SK-N-SH (cell line): ENCODE results near the gene DLL3. TPM values are rescaled to one million over a fixed set of nuclear protein-coding genes. Genes with fewer than 3 reads are reported as not detected.

Source experiments
- CTCF ChIA-PET: fragments of 300-600, 350-600 bp; formaldehyde crosslinking; extraction: SDS; loops from one replicate; lab custom pipeline; 2021; lab: Yijun Ruan, JAX
- POLR2A ChIA-PET: fragments of 350-600 bp; sonication (Branson Sonifier 250); formaldehyde crosslinking; extraction: SDS; loops from one replicate; lab custom pipeline; 2020; ENCODE audit warnings: antibody characterized with exemption, inconsistent platforms; lab: Yijun Ruan, JAX
- DNase-seq: peaks from one replicate; pipeline ENCODE4 v3.0.0; 2012
- H2AFZ ChIP-seq: fragments of 200-600 bp; sonication (generic); 2 replicates; pipeline ENCODE4 v1.8.1; 2016; ENCODE audit warnings: antibody characterized with exemption, mild to moderate bottlenecking, low read depth
- H3F3A ChIP-seq: fragments of 200-600 bp; sonication (generic); replicated peaks from 2 replicates; pipeline ENCODE3; 2016; ENCODE audit warnings: antibody characterized with exemption, mild to moderate bottlenecking; ENCODE audit not compliant: insufficient read depth
- H3K27ac ChIP-seq, 2 experiments: fragments of 200-500 bp in 1 of 2; fragments of 200-600 bp in 1 of 2; sonication (Bioruptor generic) in 1 of 2; sonication (generic), shearing (Covaris generic) in 1 of 2; 2 replicates each; pipeline versions ENCODE4 v1.5.1 to v1.6.1; 2014 to 2016; ENCODE audit warnings: low read depth in 2 of 2, inconsistent platforms in 1 of 2, low read length in 1 of 2, mild to moderate bottlenecking in 1 of 2, mixed read lengths in 1 of 2
- H3K27me3 ChIP-seq: fragments of 200-600 bp; sonication (generic), shearing (Covaris generic); 2 replicates; pipeline ENCODE4 v1.6.1; 2016; ENCODE audit warnings: mixed run types; ENCODE audit not compliant: insufficient read depth
- H3K36me3 ChIP-seq, 2 experiments: fragments of 200-500 bp in 1 of 2; fragments of 200-600 bp in 1 of 2; sonication (Bioruptor generic) in 1 of 2; sonication (generic) in 1 of 2; replicated peaks in 1 of 2; 2 replicates each; pipeline versions ENCODE3 to v1.5.1; 2014 to 2016; ENCODE audit warnings: low read length in 1 of 2, mild to moderate bottlenecking in 1 of 2; ENCODE audit not compliant: insufficient read depth in 2 of 2, control insufficient read depth in 1 of 2
- H3K4me1 ChIP-seq, 2 experiments: fragments of 200-500 bp in 1 of 2; fragments of 200-600 bp in 1 of 2; sonication (Bioruptor generic) in 1 of 2; sonication (generic), shearing (Covaris generic) in 1 of 2; 2 replicates each; pipeline versions ENCODE4 v1.5.1 to v1.6.1; 2014 to 2016; ENCODE audit warnings: low read depth in 1 of 2, low read length in 1 of 2, mixed run types in 1 of 2; ENCODE audit not compliant: insufficient read depth in 2 of 2, control insufficient read depth in 1 of 2
- H3K4me2 ChIP-seq: fragments of 200-600 bp; sonication (generic), shearing (Covaris generic); 2 replicates; pipeline ENCODE4 v1.6.1; 2017; ENCODE audit warnings: mixed run types
- H3K4me3 ChIP-seq, 2 experiments: fragments of 200-500 bp in 1 of 2; fragments of 200-600 bp in 1 of 2; sonication (Bioruptor generic) in 1 of 2; sonication (generic), shearing (Covaris generic) in 1 of 2; 2 replicates each; pipeline versions ENCODE4 v1.5.1 to v1.8.1; 2014 to 2016; ENCODE audit warnings: low read depth in 2 of 2, inconsistent platforms in 1 of 2, low read length in 1 of 2, mild to moderate bottlenecking in 1 of 2, mixed read lengths in 1 of 2, moderate library complexity in 1 of 2
- H3K79me2 ChIP-seq: fragments of 200-600 bp; sonication (generic); 2 replicates; pipeline ENCODE4 v1.8.1; 2017; ENCODE audit warnings: mild to moderate bottlenecking; ENCODE audit not compliant: insufficient read depth
- H3K9ac ChIP-seq: fragments of 200-600 bp; sonication (generic); 2 replicates; pipeline ENCODE4 v1.6.1; 2017; ENCODE audit warnings: mixed run types
- H3K9me2 ChIP-seq: fragments of 200-600 bp; sonication (generic); 2 replicates; pipeline ENCODE4 v1.6.1; 2017; ENCODE audit warnings: mixed run types
- H3K9me3 ChIP-seq: fragments of 200-600 bp; sonication (generic); 2 replicates; pipeline ENCODE4 v1.6.1; 2017; ENCODE audit warnings: mixed run types, mild to moderate bottlenecking, moderate library complexity
- H4K20me1 ChIP-seq: fragments of 200-600 bp; sonication (generic); 2 replicates; pipeline ENCODE4 v1.6.1; 2017; ENCODE audit warnings: mild to moderate bottlenecking, mixed run types; ENCODE audit not compliant: insufficient read depth
- CHD2 ChIP-seq: fragments of 150-350 bp; IDR thresholded peaks from 2 replicates; pipeline ENCODE4 v1.6.1; 2018; ENCODE audit warnings: low read length; ENCODE audit not compliant: partially characterized antibody
- ELF1 ChIP-seq: IDR thresholded peaks from 2 replicates; pipeline ENCODE4 v1.4.0; 2012
- FOXM1 ChIP-seq: IDR thresholded peaks from 2 replicates; pipeline ENCODE4 v1.4.0; 2012; ENCODE audit warnings: low read depth, mild to moderate bottlenecking
- GABPA ChIP-seq: IDR thresholded peaks from 2 replicates; pipeline ENCODE4 v1.4.0; 2012; ENCODE audit warnings: low read depth, mild to moderate bottlenecking
- GATA2 ChIP-seq: sonication (generic); formaldehyde crosslinking; IDR thresholded peaks from 2 replicates; pipeline ENCODE4 v1.5.0; 2020; ENCODE audit warnings: mild to moderate bottlenecking, missing genetic modification reagents
- NRF1 ChIP-seq: IDR thresholded peaks from 2 replicates; pipeline ENCODE4 v1.6.1; 2012; ENCODE audit warnings: low read depth, mild to moderate bottlenecking, low read length
- RAD21 ChIP-seq: IDR thresholded peaks from 2 replicates; pipeline ENCODE4 v1.6.1; 2012; ENCODE audit warnings: mild to moderate bottlenecking, low read length
- RCOR1 ChIP-seq: fragments of 150-350 bp; IDR thresholded peaks from 2 replicates; pipeline ENCODE4 v1.6.1; 2017; ENCODE audit warnings: antibody characterized with exemption, low read length
- RFX5 ChIP-seq: IDR thresholded peaks from 2 replicates; pipeline ENCODE4 v1.6.1; 2012; ENCODE audit warnings: mild to moderate bottlenecking, improper control_type of control experiment, low read length
- RXRA ChIP-seq: IDR thresholded peaks from 2 replicates; pipeline ENCODE4 v1.4.0; 2012; ENCODE audit warnings: low read depth, mild to moderate bottlenecking, borderline replicate concordance
- SMC3 ChIP-seq: IDR thresholded peaks from 2 replicates; pipeline ENCODE4 v1.6.1; 2012; ENCODE audit warnings: low read depth, low read length, improper control_type of control experiment
- TEAD4 ChIP-seq: IDR thresholded peaks from 2 replicates; pipeline ENCODE4 v1.4.0; 2012; ENCODE audit warnings: mild to moderate bottlenecking, borderline replicate concordance; ENCODE audit not compliant: insufficient read depth
- WGBS: methylation state at CpG from one replicate; pipeline ENCODE4 v1.1.6; 2017; ENCODE audit warnings: low lambda C conversion rate; 5-methylcytosine and 5-hydroxymethylcytosine counted together
- polyA plus RNA-seq, 3 experiments: library from polyadenylated mRNA; depleted of rRNA; stranded (reverse); fragments of >200 nt; gene quantifications; 2 replicates each; pipeline ENCODE4 v1.2.3, GENCODE V29; 2012
- TF ChIP-seq, protein P1 (sequence below): fragments of 200-600 bp; sonication (generic); IDR thresholded peaks from 2 replicates; pipeline ENCODE4 v1.6.1; 2017; ENCODE audit warnings: antibody characterized with exemption, mild to moderate bottlenecking, moderate library complexity
- TF ChIP-seq, protein P2 (sequence below): IDR thresholded peaks from 2 replicates; pipeline ENCODE4 v1.4.0; 2012; ENCODE audit warnings: low read depth
- TF ChIP-seq, protein P3 (sequence below): IDR thresholded peaks from 2 replicates; pipeline ENCODE4 v1.4.0; 2012; ENCODE audit warnings: low read depth, borderline replicate concordance

DLL3 gene
- polyA plus RNA-seq, 1 of the 3 experiments (the other 2 are of a cell fraction) = 4.7 TPM

DNA sequence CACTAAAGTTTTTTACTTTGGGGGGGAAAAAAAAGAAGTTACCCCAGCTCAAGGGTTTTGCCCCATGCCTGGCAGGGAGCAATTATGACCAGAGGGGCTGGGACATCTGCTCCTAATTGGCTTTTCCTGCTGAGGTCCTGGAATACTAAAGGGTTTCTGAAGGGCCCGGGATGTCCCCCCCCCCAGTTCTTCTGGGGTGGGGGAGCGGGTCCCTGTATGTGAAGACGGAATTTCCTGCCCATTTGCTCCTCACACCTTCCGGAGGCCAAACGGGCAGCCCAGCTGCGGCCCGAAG is 1.1 kb upstream of the DLL3 start (continued):
- no peak for TF ChIP-seq RFX5
- TF ChIP-seq, protein P1, sequence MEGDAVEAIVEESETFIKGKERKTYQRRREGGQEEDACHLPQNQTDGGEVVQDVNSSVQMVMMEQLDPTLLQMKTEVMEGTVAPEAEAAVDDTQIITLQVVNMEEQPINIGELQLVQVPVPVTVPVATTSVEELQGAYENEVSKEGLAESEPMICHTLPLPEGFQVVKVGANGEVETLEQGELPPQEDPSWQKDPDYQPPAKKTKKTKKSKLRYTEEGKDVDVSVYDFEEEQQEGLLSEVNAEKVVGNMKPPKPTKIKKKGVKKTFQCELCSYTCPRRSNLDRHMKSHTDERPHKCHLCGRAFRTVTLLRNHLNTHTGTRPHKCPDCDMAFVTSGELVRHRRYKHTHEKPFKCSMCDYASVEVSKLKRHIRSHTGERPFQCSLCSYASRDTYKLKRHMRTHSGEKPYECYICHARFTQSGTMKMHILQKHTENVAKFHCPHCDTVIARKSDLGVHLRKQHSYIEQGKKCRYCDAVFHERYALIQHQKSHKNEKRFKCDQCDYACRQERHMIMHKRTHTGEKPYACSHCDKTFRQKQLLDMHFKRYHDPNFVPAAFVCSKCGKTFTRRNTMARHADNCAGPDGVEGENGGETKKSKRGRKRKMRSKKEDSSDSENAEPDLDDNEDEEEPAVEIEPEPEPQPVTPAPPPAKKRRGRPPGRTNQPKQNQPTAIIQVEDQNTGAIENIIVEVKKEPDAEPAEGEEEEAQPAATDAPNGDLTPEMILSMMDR = no peak

GRCh38 chr19:39497996-39498797 is 550 bp upstream of the DLL3 start:
- H4K20me1 ChIP-seq = no peaks in the 10 kb centered on the region
- WGBS = 20% methylated on average over 30 of the region's 40 CpGs
- peak overlapping the region in 1 of 2 experiments; percentile 40; a peak in 1 of 4 replicates for H3K27ac ChIP-seq
- no peaks in the 10 kb centered on the region for H3F3A ChIP-seq
- no peak overlapping the region for H3K9ac ChIP-seq
- CTCF ChIA-PET = interaction anchor here (0.6 to 2.6 kb wide), 27 partner anchors 8 to 175 kb away, joined by 3 to 44 read pairs (median 4); partner anchors contain the start of genes EID2, EID2B, RPS16 and SELENOV
- peak overlapping the region; percentile 56 for H3K4me2 ChIP-seq
- H2AFZ ChIP-seq = peak overlapping the region; percentile 12; the same call in 1 of the 2 replicates
- peak; percentile 88 for DNase-seq
- peak overlapping the region in 1 of 2 experiments; percentile 20; a peak in 2 of 4 replicates for H3K4me3 ChIP-seq
- H3K79me2 ChIP-seq = no peaks in the 10 kb centered on the region
- TF ChIP-seq SMC3 = peak; percentile 34; the same call in 1 of the 2 replicates
- peak; percentile 65 for TF ChIP-seq RAD21
- TF ChIP-seq CHD2 = peak; percentile 68
- TF ChIP-seq GABPA = no peak
- TF ChIP-seq, protein P1 = peak; percentile 47
- TF ChIP-seq, protein P2, sequence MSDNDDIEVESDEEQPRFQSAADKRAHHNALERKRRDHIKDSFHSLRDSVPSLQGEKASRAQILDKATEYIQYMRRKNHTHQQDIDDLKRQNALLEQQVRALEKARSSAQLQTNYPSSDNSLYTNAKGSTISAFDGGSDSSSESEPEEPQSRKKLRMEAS = no peak
- POLR2A ChIA-PET = interaction anchor here (0.7 to 1.4 kb wide), 4 partner anchors 16 to 269 kb away, joined by 3 to 5 read pairs (median 4); partner anchors contain the start of genes EID2B, RPS16 and SELENOV
- no peaks in the 10 kb centered on the region for H3K9me3 ChIP-seq
- no peaks in the 10 kb centered on the region for H3K9me2 ChIP-seq
- H3K4me1 ChIP-seq = peaks cover 0 to 9% of the 10 kb centered on the region in 2 experiments; a peak in 1 of 4 replicates
- H3K36me3 ChIP-seq = no peaks in the 10 kb centered on the region
- H3K27me3 ChIP-seq = no peaks in the 10 kb centered on the region; the same call in 1 of the 2 replicates

DNA sequence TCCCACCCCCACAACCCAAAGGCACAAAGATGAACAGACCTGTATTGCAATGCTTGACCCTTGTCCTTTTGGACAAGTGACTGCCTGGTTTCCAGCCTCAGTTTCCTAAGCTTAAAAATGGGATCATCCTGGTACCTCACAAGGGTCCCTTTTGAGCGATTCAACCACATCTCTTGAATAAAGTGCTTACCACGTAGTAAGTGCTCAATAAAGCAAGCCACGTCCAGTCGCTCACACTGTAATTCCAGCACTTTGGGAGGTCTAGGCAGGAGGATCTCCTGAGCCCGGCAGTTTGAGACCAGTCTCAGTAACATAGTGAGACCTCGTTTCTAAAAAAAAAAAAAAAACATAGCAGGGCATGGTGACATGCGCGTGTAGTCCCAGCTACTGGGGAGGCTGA is 1.2 kb downstream of the DLL3 start:
- Histone ChIP-seq H3K4me2 (no peak overlapping the region), H4K20me1 (no peaks in the 10 kb centered on the region), H3K4me1 (peaks cover 0 to 9% of the 10 kb centered on the region in 2 experiments; a peak in 1 of 4 replicates), H3K9me2 (no peaks in the 10 kb centered on the region), H3K27ac (no peak overlapping the region), H3K9me3 (no peaks in the 10 kb centered on the region), H3K9ac (no peak overlapping the region), H3F3A (no peaks in the 10 kb centered on the region), H2AFZ (no peak overlapping the region), H3K4me3 (no peak overlapping the region), H3K79me2 (no peaks in the 10 kb centered on the region), H3K36me3 (no peaks in the 10 kb centered on the region), H3K27me3 (no peaks in the 10 kb centered on the region; the same call in 1 of the 2 replicates)
- no peak for DNase-seq
- TF ChIP-seq ELF1 = no peak
- no peak for TF ChIP-seq RXRA
- no peak for TF ChIP-seq SMC3
- TF ChIP-seq CHD2 = no peak
- no peak for TF ChIP-seq TEAD4
- no peak for TF ChIP-seq FOXM1
- TF ChIP-seq GATA2 (CRISPR knock-in tag) = no peak
- TF ChIP-seq RCOR1 = no peak
- no peak for TF ChIP-seq NRF1
- TF ChIP-seq, protein P3, sequence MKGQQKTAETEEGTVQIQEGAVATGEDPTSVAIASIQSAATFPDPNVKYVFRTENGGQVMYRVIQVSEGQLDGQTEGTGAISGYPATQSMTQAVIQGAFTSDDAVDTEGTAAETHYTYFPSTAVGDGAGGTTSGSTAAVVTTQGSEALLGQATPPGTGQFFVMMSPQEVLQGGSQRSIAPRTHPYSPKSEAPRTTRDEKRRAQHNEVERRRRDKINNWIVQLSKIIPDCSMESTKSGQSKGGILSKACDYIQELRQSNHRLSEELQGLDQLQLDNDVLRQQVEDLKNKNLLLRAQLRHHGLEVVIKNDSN = no peak
- 57% methylated on average over 8 of the region's 8 CpGs for WGBS
- CTCF ChIA-PET = interaction anchor here (1.0 to 3.0 kb wide), 4 partner anchors 10 to 39 kb away, joined by 3 to 15 read pairs (median 9); partner anchors contain the start of gene EID2B
- POLR2A ChIA-PET = no interaction called here
